ENCODE measurements around the gene SLC39A10.

The SLC39A10 gene

GRCh38 chr2:195734931-195735330 is 77.9 kb downstream of the SLC39A10 start:
- no CpG with 5 or more reads among the region's 2 CpGs for WGBS, 2 donors (ENCODE audit: extremely low coverage in 2 of 2, insufficient read length in 2 of 2, insufficient replicate concordance in 1 of 2)
- Histone ChIP-seq H3K27me3 (ENCODE audit: control insufficient read depth in 3 of 3, insufficient read depth in 3 of 3, low read depth in 1 of 3, low read length in 3 of 3) (no peaks in the 10 kb centered on the region), H3K36me3 (replicated peaks in 1 of 2; ENCODE audit: control insufficient read depth in 2 of 2, insufficient read depth in 2 of 2, low read length in 2 of 2) (peaks cover 10 to 57% of the 10 kb centered on the region in 2 donors), H2AK5ac (ENCODE audit: low read depth, low read length) (no peak overlapping the region), H3K23ac (ENCODE audit: low read depth, low read length, poor library complexity) (no peak overlapping the region), H3K79me1 (ENCODE audit: low read depth, low read length) (no peaks in the 10 kb centered on the region), H3K9me3 (replicated peaks in 1 of 2; ENCODE audit: control insufficient read depth in 2 of 2, insufficient read depth in 1 of 2, low read depth in 1 of 2, low read length in 2 of 2) (no peaks in the 10 kb centered on the region), H3K4me2 (ENCODE audit: insufficient read depth, low read length, poor library complexity, severe bottlenecking) (no peak overlapping the region), H3K4ac (ENCODE audit: low read length) (no peak overlapping the region), H2AFZ (ENCODE audit: low read length) (no peak overlapping the region), H3K14ac (ENCODE audit: low read length) (no peak overlapping the region), H2BK5ac (ENCODE audit: low read length) (no peak overlapping the region), H4K91ac (ENCODE audit: low read depth, low read length, poor library complexity) (no peak overlapping the region), H3K18ac (ENCODE audit: low read length) (no peak overlapping the region), H3K4me3 (ENCODE audit: low read length in 2 of 2) (no peak overlapping the region), H3K4me1 (ENCODE audit: control insufficient read depth in 2 of 2, insufficient read depth in 1 of 2, low read depth in 1 of 2, low read length in 2 of 2) (no peaks in the 10 kb centered on the region), H2BK15ac (ENCODE audit: low read length) (no peak overlapping the region), H2BK12ac (ENCODE audit: low read length) (no peak overlapping the region), H3K27ac (replicated peaks; ENCODE audit: low read length) (no peak overlapping the region), H2BK120ac (ENCODE audit: low read depth, low read length) (no peak overlapping the region), H4K8ac (ENCODE audit: low read depth, low read length) (no peak overlapping the region), H3K9ac (ENCODE audit: low read depth, low read length, poor library complexity) (no peak overlapping the region)
- no peak for DNase-seq (ENCODE audit: low spot score)

DNA sequence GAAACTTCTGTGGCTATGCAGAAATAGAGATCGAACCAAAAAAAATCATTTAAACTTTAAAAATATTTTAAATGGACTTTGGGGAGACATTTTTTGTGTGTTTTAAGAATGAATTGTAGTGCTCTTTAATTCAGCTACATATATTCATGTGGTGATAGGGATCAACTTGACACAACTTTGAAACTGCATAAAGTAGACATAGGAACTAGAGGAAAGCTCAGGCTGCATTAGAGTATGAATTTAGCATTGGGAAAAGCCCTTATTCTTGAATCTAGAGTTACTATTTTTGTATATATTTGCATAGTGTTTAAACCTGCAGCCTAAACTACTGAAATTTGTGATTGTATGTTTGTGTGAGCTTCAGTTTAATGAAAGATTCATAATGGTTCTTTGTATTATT is 78.3 kb downstream of the SLC39A10 start:
- Histone ChIP-seq H4K8ac (ENCODE audit: low read depth, low read length) (no peak overlapping the region), H3K4me1 (ENCODE audit: control insufficient read depth in 2 of 2, insufficient read depth in 1 of 2, low read depth in 1 of 2, low read length in 2 of 2) (no peaks in the 10 kb centered on the region), H2BK15ac (ENCODE audit: low read length) (no peak overlapping the region), H3K9me3 (replicated peaks in 1 of 2; ENCODE audit: control insufficient read depth in 2 of 2, insufficient read depth in 1 of 2, low read depth in 1 of 2, low read length in 2 of 2) (no peaks in the 10 kb centered on the region), H3K4ac (ENCODE audit: low read length) (no peak overlapping the region), H2AFZ (ENCODE audit: low read length) (no peak overlapping the region), H3K79me1 (ENCODE audit: low read depth, low read length) (no peaks in the 10 kb centered on the region), H3K23ac (ENCODE audit: low read depth, low read length, poor library complexity) (no peak overlapping the region), H3K27ac (replicated peaks; ENCODE audit: low read length) (no peak overlapping the region), H4K91ac (ENCODE audit: low read depth, low read length, poor library complexity) (no peak overlapping the region), H3K14ac (ENCODE audit: low read length) (no peak overlapping the region), H3K27me3 (ENCODE audit: control insufficient read depth in 3 of 3, insufficient read depth in 3 of 3, low read depth in 1 of 3, low read length in 3 of 3) (no peaks in the 10 kb centered on the region), H3K36me3 (replicated peaks in 1 of 2; ENCODE audit: control insufficient read depth in 2 of 2, insufficient read depth in 2 of 2, low read length in 2 of 2) (peaks cover 10 to 56% of the 10 kb centered on the region in 2 donors), H3K9ac (ENCODE audit: low read depth, low read length, poor library complexity) (no peak overlapping the region), H3K4me2 (ENCODE audit: insufficient read depth, low read length, poor library complexity, severe bottlenecking) (no peak overlapping the region), H2BK12ac (ENCODE audit: low read length) (no peak overlapping the region), H2BK5ac (ENCODE audit: low read length) (no peak overlapping the region), H3K18ac (ENCODE audit: low read length) (no peak overlapping the region), H2AK5ac (ENCODE audit: low read depth, low read length) (no peak overlapping the region), H2BK120ac (ENCODE audit: low read depth, low read length) (no peak overlapping the region), H3K4me3 (ENCODE audit: low read length in 2 of 2) (no peak overlapping the region)
- no CpG with 5 or more reads among the region's 1 CpG for WGBS, 2 donors (ENCODE audit: extremely low coverage in 2 of 2, insufficient read length in 2 of 2, insufficient replicate concordance in 1 of 2)
- no peak for DNase-seq (ENCODE audit: low spot score)

DNA sequence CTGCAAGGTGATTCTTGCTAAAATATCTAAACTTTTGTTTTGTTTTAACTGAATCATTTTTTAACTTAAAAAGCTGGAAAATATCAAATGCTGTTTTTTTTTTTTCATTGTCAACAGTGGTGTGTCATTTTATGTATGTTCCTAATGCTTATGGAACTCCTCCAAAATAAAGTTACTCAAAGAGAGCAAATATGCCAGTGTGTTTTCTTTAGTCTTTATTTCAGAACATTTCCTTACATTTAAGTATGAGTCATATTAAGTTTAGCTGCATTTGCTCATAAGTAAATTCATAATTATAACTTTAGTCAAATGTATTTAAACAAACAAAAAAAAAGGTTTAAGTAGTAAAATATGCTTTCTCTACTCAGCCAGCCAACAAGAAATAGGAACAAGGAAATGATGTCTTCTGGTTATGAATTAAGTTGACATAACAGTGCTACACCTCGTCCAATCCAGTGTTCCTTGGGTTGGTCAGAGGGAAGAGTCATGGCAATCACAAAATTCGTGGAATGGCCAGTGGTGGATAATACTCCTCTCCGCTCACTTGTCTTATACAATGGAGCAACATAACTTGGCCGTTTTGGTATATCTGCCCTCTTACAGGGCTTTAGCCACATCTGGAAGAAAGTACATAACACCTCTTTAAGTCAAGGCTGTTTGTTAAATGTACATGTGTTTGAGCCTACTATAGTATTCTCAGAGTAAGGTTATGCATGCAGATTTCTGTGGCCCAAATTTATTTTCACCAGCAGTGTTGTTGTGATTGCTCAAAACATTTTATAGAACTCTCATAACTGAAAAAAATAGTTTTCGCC is 80.7 kb downstream of the SLC39A10 start:
- Histone ChIP-seq H3K4ac (ENCODE audit: low read length) (no peak overlapping the region), H3K27me3 (ENCODE audit: control insufficient read depth in 3 of 3, insufficient read depth in 3 of 3, low read depth in 1 of 3, low read length in 3 of 3) (no peaks in the 10 kb centered on the region)
- DNase-seq (ENCODE audit: low spot score) = no peak

DNA sequence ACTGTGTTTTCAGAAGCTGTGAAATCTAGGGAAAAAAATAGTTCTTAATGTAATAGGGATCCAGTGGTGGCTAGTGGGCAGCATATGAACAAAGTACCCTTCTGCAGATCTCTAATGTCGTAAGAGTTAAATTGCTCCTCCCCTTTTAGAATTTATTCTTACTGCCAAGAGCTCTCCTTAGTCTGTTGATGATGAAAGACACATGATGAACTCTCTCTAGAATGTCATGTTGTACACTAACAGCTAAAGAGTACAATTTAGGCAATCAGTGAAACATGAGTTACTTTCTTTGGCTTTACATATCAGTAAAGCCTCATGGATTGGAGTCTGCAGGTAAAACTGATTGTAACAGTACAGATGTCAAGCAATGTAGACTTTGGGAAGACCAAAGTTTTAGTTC is 84.2 kb downstream of the SLC39A10 start:
- no peak overlapping the region for H2BK5ac ChIP-seq (ENCODE audit: low read length)
- no peak overlapping the region for H2BK12ac ChIP-seq (ENCODE audit: low read length)
- H2AFZ ChIP-seq (ENCODE audit: low read length) = no peak overlapping the region
- no peaks in the 10 kb centered on the region for H3K79me1 ChIP-seq (ENCODE audit: low read depth, low read length)
- no peak for DNase-seq (ENCODE audit: low spot score)
- peaks cover 2 to 5% of the 10 kb centered on the region in 2 donors for H3K9me3 ChIP-seq (replicated peaks in 1 of 2; ENCODE audit: control insufficient read depth in 2 of 2, insufficient read depth in 1 of 2, low read depth in 1 of 2, low read length in 2 of 2)
- no peak overlapping the region for H3K18ac ChIP-seq (ENCODE audit: low read length)
- H3K27me3 ChIP-seq (ENCODE audit: control insufficient read depth in 3 of 3, insufficient read depth in 3 of 3, low read depth in 1 of 3, low read length in 3 of 3) = no peaks in the 10 kb centered on the region
- H3K4me2 ChIP-seq (ENCODE audit: insufficient read depth, low read length, poor library complexity, severe bottlenecking) = no peak overlapping the region
- H4K8ac ChIP-seq (ENCODE audit: low read depth, low read length) = no peak overlapping the region
- no peak overlapping the region for H3K9ac ChIP-seq (ENCODE audit: low read depth, low read length, poor library complexity)
- WGBS, 2 donors (ENCODE audit: extremely low coverage in 2 of 2, insufficient read length in 2 of 2, insufficient replicate concordance in 1 of 2) = no CpG with 5 or more reads among the region's 1 CpG
- no peak overlapping the region for H2BK120ac ChIP-seq (ENCODE audit: low read depth, low read length)
- no peak overlapping the region for H3K14ac ChIP-seq (ENCODE audit: low read length)
- no peak overlapping the region for H3K27ac ChIP-seq (replicated peaks; ENCODE audit: low read length)
- H3K4ac ChIP-seq (ENCODE audit: low read length) = no peak overlapping the region
- H3K4me3 ChIP-seq (ENCODE audit: low read length in 2 of 2) = no peak overlapping the region
- H3K36me3 ChIP-seq (replicated peaks in 1 of 2; ENCODE audit: control insufficient read depth in 2 of 2, insufficient read depth in 2 of 2, low read length in 2 of 2) = peaks cover 4 to 13% of the 10 kb centered on the region in 2 donors
- H4K91ac ChIP-seq (ENCODE audit: low read depth, low read length, poor library complexity) = no peak overlapping the region
- no peak overlapping the region for H2AK5ac ChIP-seq (ENCODE audit: low read depth, low read length)
- no peaks in the 10 kb centered on the region for H3K4me1 ChIP-seq (ENCODE audit: control insufficient read depth in 2 of 2, insufficient read depth in 1 of 2, low read depth in 1 of 2, low read length in 2 of 2)
- no peak overlapping the region for H3K23ac ChIP-seq (ENCODE audit: low read depth, low read length, poor library complexity)
- no peak overlapping the region for H2BK15ac ChIP-seq (ENCODE audit: low read length)

More for the DNA sequence above, 80.7 kb downstream of the SLC39A10 start:
- peaks cover 0 to 2% of the 10 kb centered on the region in 2 donors for H3K9me3 ChIP-seq (replicated peaks in 1 of 2; ENCODE audit: control insufficient read depth in 2 of 2, insufficient read depth in 1 of 2, low read depth in 1 of 2, low read length in 2 of 2)
- H2BK5ac ChIP-seq (ENCODE audit: low read length) = no peak overlapping the region
- H3K4me2 ChIP-seq (ENCODE audit: insufficient read depth, low read length, poor library complexity, severe bottlenecking) = no peak overlapping the region
- H3K4me1 ChIP-seq (ENCODE audit: control insufficient read depth in 2 of 2, insufficient read depth in 1 of 2, low read depth in 1 of 2, low read length in 2 of 2) = no peaks in the 10 kb centered on the region
- H2BK120ac ChIP-seq (ENCODE audit: low read depth, low read length) = no peak overlapping the region
- H2BK12ac ChIP-seq (ENCODE audit: low read length) = no peak overlapping the region
- no peak overlapping the region for H4K91ac ChIP-seq (ENCODE audit: low read depth, low read length, poor library complexity)
- H3K36me3 ChIP-seq (replicated peaks in 1 of 2; ENCODE audit: control insufficient read depth in 2 of 2, insufficient read depth in 2 of 2, low read length in 2 of 2) = peaks cover 9 to 39% of the 10 kb centered on the region in 2 donors
- H3K9ac ChIP-seq (ENCODE audit: low read depth, low read length, poor library complexity) = no peak overlapping the region
- no peak overlapping the region for H3K23ac ChIP-seq (ENCODE audit: low read depth, low read length, poor library complexity)
- H3K27ac ChIP-seq (replicated peaks; ENCODE audit: low read length) = no peak overlapping the region
- H2AK5ac ChIP-seq (ENCODE audit: low read depth, low read length) = no peak overlapping the region
- no CpG with 5 or more reads among the region's 5 CpGs for WGBS, 2 donors (ENCODE audit: extremely low coverage in 2 of 2, insufficient read length in 2 of 2, insufficient replicate concordance in 1 of 2)
- no peak overlapping the region for H2AFZ ChIP-seq (ENCODE audit: low read length)
- no peak overlapping the region for H4K8ac ChIP-seq (ENCODE audit: low read depth, low read length)
- H2BK15ac ChIP-seq (ENCODE audit: low read length) = no peak overlapping the region
- H3K4me3 ChIP-seq (ENCODE audit: low read length in 2 of 2) = no peak overlapping the region
- H3K14ac ChIP-seq (ENCODE audit: low read length) = no peak overlapping the region
- H3K18ac ChIP-seq (ENCODE audit: low read length) = no peak overlapping the region
- no peaks in the 10 kb centered on the region for H3K79me1 ChIP-seq (ENCODE audit: low read depth, low read length)
